Keratinocyte (primary cell): Measurements from ENCODE around the gene CPHXL.

ENCODE experiments used
- CTCF ChIP-seq, 3 experiments: IDR thresholded peaks in 1 of 3; conservative IDR thresholded peaks in 1 of 3; optimal IDR thresholded peaks in 1 of 3; 2 replicates in 2 of 3; 3 replicates in 1 of 3; pipeline versions ENCODE3 to v1.5.1; 2011; ENCODE audit warnings: low read length in 3 of 3, mild to moderate bottlenecking in 3 of 3, moderate library complexity in 2 of 3, control low read depth in 1 of 3, inconsistent platforms in 1 of 3; ENCODE audit not compliant: insufficient read depth in 2 of 3; ENCODE audit errors: extremely low read depth in 1 of 3
- EZH2 ChIP-seq: IDR thresholded peaks from one replicate; pipeline ENCODE4 v1.6.1; 2012; ENCODE audit warnings: inconsistent platforms, mild to moderate bottlenecking, low read length, moderate library complexity

GRCh38 chr16:75726390-75726789, at the start of gene CPHXL:
- TF ChIP-seq CTCF (optimal IDR thresholded peaks at IDR 0.05 in 1 of 3, IDR thresholded peaks at IDR 0.05 in 1 of 3, conservative IDR thresholded peaks at IDR 0.05 in 1 of 3; ENCODE audit: extremely low read depth in 1 of 3, insufficient read depth in 2 of 3, low read length in 3 of 3) (no peak), EZH2 (no peak)
